ENCODE measurements around the gene FOXM1. TPM values are rescaled to one million over a fixed set of nuclear protein-coding genes. Genes with fewer than 3 reads are reported as not detected.
A peak's percentile ranks its signal among the peaks of the same experiment; 100 is the strongest.

FOXM1 gene
- total and polyA plus RNA-seq, 2 of the 13 experiments (the other 11 are each of a cell fraction or from before 2014, with no cell fraction given), result 17.1 to 25.9 TPM

DNA sequence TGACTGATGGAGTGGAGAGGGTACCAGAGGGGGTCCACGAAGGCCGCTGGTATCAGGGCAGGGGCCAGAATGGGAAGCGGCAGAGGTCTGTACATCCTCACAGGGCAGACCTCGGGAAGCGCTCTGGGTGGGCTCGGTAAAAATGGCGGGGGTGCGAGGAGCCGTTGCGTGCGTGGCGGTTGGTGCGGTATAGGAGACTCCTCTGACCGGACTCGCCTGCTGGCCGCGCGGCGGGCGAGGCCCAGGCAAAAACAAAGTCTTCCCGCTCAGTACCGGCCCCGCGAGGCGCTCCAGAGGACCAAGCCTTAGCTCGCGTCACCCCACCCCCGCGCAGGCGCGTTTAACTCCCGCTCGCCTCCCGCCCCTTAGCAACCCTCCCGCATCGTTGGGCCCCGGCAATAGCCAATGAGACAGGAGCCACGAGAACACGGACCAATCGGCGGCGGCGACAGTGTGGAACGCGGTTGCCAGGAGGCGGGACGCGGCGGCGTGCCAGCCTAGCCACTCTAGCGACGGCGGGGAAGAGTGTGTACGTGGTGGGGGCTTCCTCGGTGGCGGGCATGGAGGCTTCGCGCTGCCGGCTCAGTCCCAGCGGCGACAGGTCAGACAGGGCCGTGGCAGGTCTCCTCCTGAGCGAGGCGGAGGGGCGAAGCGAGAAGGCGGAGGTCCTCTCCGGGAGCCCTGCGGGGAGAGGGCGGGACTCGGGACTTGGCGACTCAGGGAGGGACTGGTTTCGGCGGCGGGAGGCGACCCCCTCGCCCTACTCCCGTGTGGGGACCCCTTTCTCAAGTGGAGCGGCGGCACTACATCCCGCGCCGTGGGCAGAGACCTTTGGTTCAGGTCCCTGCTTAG, 13.6 kb upstream of the FOXM1 start, which contains the start of gene TULP3 (continued):
- TF ChIP-seq ETS1 (CRISPR knock-in tag; IDR thresholded peaks at IDR 0.05) (no peak), KMT2B (CRISPR knock-in tag; IDR thresholded peaks at IDR 0.05) (peak; percentile 58; the same call in 1 of the 2 replicates), KLF11 (CRISPR knock-in tag; IDR thresholded peaks at IDR 0.05) (peak; percentile 37; the same call in 1 of the 2 replicates), EP300 (IDR thresholded peaks at IDR 0.05; ENCODE audit: low read depth in 2 of 2, low read length in 2 of 2) (no peak), EP300 (CRISPR knock-in tag; IDR thresholded peaks at IDR 0.05; ENCODE audit: borderline replicate concordance) (no peak), KDM1A (CRISPR knock-in tag; IDR thresholded peaks at IDR 0.05) (no peak), MAZ (IDR thresholded peaks at IDR 0.05; ENCODE audit: borderline replicate concordance, low read depth, low read length) (peak; percentile 52), MAZ (CRISPR knock-in tag; IDR thresholded peaks at IDR 0.05; ENCODE audit: low read depth) (peak; percentile 83), ZMYM3 (CRISPR knock-in tag; IDR thresholded peaks at IDR 0.05) (0 out of 2 replicates have a peak, but pooled peaks have one; percentile 24), ZNF768 (CRISPR knock-in tag; IDR thresholded peaks at IDR 0.05) (peak; percentile 43; the same call in 1 of the 2 replicates), ATF7-NPFF (CRISPR knock-in tag; IDR thresholded peaks at IDR 0.05; ENCODE audit: low read depth) (peak; percentile 89; the same call in 1 of the 2 replicates), KAT7 (CRISPR knock-in tag; IDR thresholded peaks at IDR 0.05; ENCODE audit: borderline replicate concordance) (peak; percentile 90; the same call in 1 of the 2 replicates), RBFOX2 (IDR thresholded peaks at IDR 0.05; ENCODE audit: low read depth, low read length) (peak; percentile 89), KDM5B (CRISPR knock-in tag; IDR thresholded peaks at IDR 0.05; ENCODE audit: borderline replicate concordance) (peak; percentile 69; the same call in 1 of the 2 replicates), MED1 (CRISPR knock-in tag; IDR thresholded peaks at IDR 0.05) (peak; percentile 68), ZNF460 (CRISPR knock-in tag; IDR thresholded peaks at IDR 0.05; ENCODE audit: borderline replicate concordance) (no peak)
- TF ChIP-seq, protein P1, sequence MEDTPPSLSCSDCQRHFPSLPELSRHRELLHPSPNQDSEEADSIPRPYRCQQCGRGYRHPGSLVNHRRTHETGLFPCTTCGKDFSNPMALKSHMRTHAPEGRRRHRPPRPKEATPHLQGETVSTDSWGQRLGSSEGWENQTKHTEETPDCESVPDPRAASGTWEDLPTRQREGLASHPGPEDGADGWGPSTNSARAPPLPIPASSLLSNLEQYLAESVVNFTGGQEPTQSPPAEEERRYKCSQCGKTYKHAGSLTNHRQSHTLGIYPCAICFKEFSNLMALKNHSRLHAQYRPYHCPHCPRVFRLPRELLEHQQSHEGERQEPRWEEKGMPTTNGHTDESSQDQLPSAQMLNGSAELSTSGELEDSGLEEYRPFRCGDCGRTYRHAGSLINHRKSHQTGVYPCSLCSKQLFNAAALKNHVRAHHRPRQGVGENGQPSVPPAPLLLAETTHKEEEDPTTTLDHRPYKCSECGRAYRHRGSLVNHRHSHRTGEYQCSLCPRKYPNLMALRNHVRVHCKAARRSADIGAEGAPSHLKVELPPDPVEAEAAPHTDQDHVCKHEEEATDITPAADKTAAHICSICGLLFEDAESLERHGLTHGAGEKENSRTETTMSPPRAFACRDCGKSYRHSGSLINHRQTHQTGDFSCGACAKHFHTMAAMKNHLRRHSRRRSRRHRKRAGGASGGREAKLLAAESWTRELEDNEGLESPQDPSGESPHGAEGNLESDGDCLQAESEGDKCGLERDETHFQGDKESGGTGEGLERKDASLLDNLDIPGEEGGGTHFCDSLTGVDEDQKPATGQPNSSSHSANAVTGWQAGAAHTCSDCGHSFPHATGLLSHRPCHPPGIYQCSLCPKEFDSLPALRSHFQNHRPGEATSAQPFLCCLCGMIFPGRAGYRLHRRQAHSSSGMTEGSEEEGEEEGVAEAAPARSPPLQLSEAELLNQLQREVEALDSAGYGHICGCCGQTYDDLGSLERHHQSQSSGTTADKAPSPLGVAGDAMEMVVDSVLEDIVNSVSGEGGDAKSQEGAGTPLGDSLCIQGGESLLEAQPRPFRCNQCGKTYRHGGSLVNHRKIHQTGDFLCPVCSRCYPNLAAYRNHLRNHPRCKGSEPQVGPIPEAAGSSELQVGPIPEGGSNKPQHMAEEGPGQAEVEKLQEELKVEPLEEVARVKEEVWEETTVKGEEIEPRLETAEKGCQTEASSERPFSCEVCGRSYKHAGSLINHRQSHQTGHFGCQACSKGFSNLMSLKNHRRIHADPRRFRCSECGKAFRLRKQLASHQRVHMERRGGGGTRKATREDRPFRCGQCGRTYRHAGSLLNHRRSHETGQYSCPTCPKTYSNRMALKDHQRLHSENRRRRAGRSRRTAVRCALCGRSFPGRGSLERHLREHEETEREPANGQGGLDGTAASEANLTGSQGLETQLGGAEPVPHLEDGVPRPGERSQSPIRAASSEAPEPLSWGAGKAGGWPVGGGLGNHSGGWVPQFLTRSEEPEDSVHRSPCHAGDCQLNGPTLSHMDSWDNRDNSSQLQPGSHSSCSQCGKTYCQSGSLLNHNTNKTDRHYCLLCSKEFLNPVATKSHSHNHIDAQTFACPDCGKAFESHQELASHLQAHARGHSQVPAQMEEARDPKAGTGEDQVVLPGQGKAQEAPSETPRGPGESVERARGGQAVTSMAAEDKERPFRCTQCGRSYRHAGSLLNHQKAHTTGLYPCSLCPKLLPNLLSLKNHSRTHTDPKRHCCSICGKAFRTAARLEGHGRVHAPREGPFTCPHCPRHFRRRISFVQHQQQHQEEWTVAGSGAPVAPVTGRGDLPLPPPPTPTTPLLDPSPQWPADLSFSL (CRISPR knock-in tag; IDR thresholded peaks at IDR 0.05), result peak; percentile 45; the same call in 1 of the 2 replicates
- TF ChIP-seq, protein P2, sequence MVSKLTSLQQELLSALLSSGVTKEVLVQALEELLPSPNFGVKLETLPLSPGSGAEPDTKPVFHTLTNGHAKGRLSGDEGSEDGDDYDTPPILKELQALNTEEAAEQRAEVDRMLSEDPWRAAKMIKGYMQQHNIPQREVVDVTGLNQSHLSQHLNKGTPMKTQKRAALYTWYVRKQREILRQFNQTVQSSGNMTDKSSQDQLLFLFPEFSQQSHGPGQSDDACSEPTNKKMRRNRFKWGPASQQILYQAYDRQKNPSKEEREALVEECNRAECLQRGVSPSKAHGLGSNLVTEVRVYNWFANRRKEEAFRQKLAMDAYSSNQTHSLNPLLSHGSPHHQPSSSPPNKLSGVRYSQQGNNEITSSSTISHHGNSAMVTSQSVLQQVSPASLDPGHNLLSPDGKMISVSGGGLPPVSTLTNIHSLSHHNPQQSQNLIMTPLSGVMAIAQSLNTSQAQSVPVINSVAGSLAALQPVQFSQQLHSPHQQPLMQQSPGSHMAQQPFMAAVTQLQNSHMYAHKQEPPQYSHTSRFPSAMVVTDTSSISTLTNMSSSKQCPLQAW (CRISPR knock-in tag; IDR thresholded peaks at IDR 0.05), result peak; percentile 67
